ENCODE data around the gene DNAJC27.

GRCh38 chr2:25009954-25010353 lies 38.2 kb upstream of the DNAJC27 start:
- TF ChIP-seq EZH2phosphoT487 (IDR thresholded peaks at IDR 0.05; ENCODE audit: borderline replicate concordance), result no peak
- TF ChIP-seq CTCF (conservative IDR thresholded peaks at IDR 0.05; ENCODE audit: low read length), result no peak
